HUES48 (cell line): ENCODE data around the gene ASAP3.
A peak's percentile ranks its signal among the peaks of the same experiment; 100 is the strongest.

ENCODE experiments used
- H3K27ac ChIP-seq: one replicate; pipeline ENCODE4 v1.7.0; 2013; ENCODE audit warnings: low read depth, low read length, inconsistent platforms
- H3K27me3 ChIP-seq: 2 replicates; pipeline ENCODE4 v1.6.1; 2013; ENCODE audit warnings: mild to moderate bottlenecking, low read length; ENCODE audit not compliant: control insufficient read depth, insufficient read depth
- H3K36me3 ChIP-seq: 2 replicates; pipeline ENCODE4 v1.6.1; 2013; ENCODE audit warnings: low read length; ENCODE audit not compliant: control insufficient read depth, insufficient read depth
- H3K4me1 ChIP-seq: 2 replicates; pipeline ENCODE4 v1.6.1; 2013; ENCODE audit warnings: mild to moderate bottlenecking, low read length; ENCODE audit not compliant: control insufficient read depth, insufficient read depth
- H3K4me3 ChIP-seq: 2 replicates; pipeline ENCODE4 v1.5.1; 2013; ENCODE audit warnings: mild to moderate bottlenecking, low read depth, low read length
- H3K9ac ChIP-seq: 2 replicates; pipeline ENCODE4 v1.6.1; 2013; ENCODE audit warnings: mild to moderate bottlenecking, low read depth, low read length, moderate library complexity
- H3K9me3 ChIP-seq: 2 replicates; pipeline ENCODE4 v1.6.1; 2013; ENCODE audit warnings: low read length; ENCODE audit not compliant: control insufficient read depth, insufficient read depth

The ASAP3 gene

GRCh38 chr1:23428136-23428905, 55.7 kb downstream of the ASAP3 start:
- Histone ChIP-seq H3K36me3 (peaks cover 50% of the 10 kb centered on the region), H3K27ac (no peak overlapping the region), H3K4me3 (no peak overlapping the region), H3K4me1 (peaks cover 2% of the 10 kb centered on the region; the same call in 1 of the 2 replicates), H3K9me3 (no peaks in the 10 kb centered on the region), H3K27me3 (peaks cover 52% of the 10 kb centered on the region), H3K9ac (no peak overlapping the region)

- Histone ChIP-seq H3K36me3 (peaks cover 43% of the 10 kb centered on the region), H3K27me3 (peaks cover 60% of the 10 kb centered on the region), H3K4me3 (no peak overlapping the region), H3K27ac (no peak overlapping the region), H3K9me3 (no peaks in the 10 kb centered on the region), H3K9ac (no peak overlapping the region), H3K4me1 (peaks cover 3% of the 10 kb centered on the region; the same call in 1 of the 2 replicates)
Measured at GRCh38 chr1:23427550-23427949, 56.4 kb downstream of the ASAP3 start.

DNA sequence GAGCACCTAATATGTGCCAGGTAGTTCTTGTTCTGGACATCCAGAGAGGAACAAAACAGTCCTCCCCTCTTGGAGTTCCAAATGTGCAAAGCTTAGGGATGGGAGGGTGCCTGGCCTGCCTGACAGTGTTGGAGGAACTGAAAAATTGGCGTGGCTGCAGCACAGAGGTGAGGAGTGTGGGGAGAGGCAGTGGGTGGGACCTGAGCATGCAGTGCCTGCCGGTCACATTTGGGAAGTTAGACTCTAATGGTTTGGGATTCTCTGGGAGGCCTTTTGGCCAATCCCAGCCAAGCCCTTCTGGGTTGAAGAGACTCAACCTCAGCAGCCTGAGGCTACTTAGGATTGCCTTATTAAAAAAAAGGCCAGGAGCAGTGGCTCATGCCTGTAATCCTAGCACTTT, 57.2 kb downstream of the ASAP3 start:
- Histone ChIP-seq H3K4me1 (peaks cover 3% of the 10 kb centered on the region; the same call in 1 of the 2 replicates), H3K27me3 (peaks cover 67% of the 10 kb centered on the region), H3K4me3 (no peak overlapping the region), H3K9me3 (no peaks in the 10 kb centered on the region), H3K36me3 (peaks cover 37% of the 10 kb centered on the region), H3K9ac (no peak overlapping the region), H3K27ac (no peak overlapping the region)

DNA sequence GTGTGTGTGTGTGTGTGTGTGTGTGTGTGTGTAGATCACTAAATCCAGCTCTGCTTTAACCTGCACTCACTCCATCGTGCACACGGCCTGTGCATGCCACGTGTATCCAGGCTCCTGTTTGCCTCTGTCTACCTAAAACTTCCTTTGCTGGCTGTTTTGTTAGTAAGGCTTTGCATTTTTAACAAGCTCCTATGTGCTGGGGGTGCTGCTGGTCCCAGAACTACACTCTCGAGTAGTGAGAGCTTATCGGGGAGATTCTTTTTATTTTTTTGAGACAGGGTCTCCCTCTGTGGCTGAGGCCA, 58.8 kb downstream of the ASAP3 start:
- Histone ChIP-seq H3K9me3 (no peaks in the 10 kb centered on the region), H3K9ac (no peak overlapping the region), H3K27me3 (peaks cover 84% of the 10 kb centered on the region), H3K36me3 (peaks cover 21% of the 10 kb centered on the region; the same call in 1 of the 2 replicates), H3K27ac (no peak overlapping the region), H3K4me1 (peaks cover 3% of the 10 kb centered on the region; the same call in 1 of the 2 replicates), H3K4me3 (peak overlapping the region; percentile 48)

GRCh38 chr1:23424293-23425192, 59.4 kb downstream of the ASAP3 start, which contains the start of gene TCEA3:
Gene TCEA3, minus strand, starts transcription at chr1:23424748. Its CDS starts 115 bp downstream, at chr1:23424633.
- Histone ChIP-seq H3K4me3 (peak within 1 kb of the TSS; percentile 48), H3K9ac (no peak within 1 kb of the TSS), H3K36me3 (peaks cover 15% of the 10 kb centered on the region; the same call in 1 of the 2 replicates), H3K9me3 (no peaks in the 10 kb centered on the region), H3K27me3 (peaks cover 90% of the 10 kb centered on the region), H3K27ac (no peak within 1 kb of the TSS), H3K4me1 (peaks cover 3% of the 10 kb centered on the region; the same call in 1 of the 2 replicates)

- Histone ChIP-seq H3K27ac (no peak overlapping the region), H3K9me3 (no peaks in the 10 kb centered on the region), H3K27me3 (peaks cover 99% of the 10 kb centered on the region), H3K36me3 (peaks cover 7% of the 10 kb centered on the region; the same call in 1 of the 2 replicates), H3K4me1 (peaks cover 7% of the 10 kb centered on the region; the same call in 1 of the 2 replicates), H3K9ac (no peak overlapping the region), H3K4me3 (peak overlapping the region; percentile 47; the same call in 1 of the 2 replicates)
Measured at GRCh38 chr1:23423415-23424292, 60.3 kb downstream of the ASAP3 start.

- peaks cover 100% of the 10 kb centered on the region for H3K27me3 ChIP-seq
- H3K4me3 ChIP-seq, result no peak overlapping the region
- peaks cover 7% of the 10 kb centered on the region; the same call in 1 of the 2 replicates for H3K36me3 ChIP-seq
- peaks cover 7% of the 10 kb centered on the region; the same call in 1 of the 2 replicates for H3K4me1 ChIP-seq
- H3K9ac ChIP-seq, result no peak overlapping the region
- H3K27ac ChIP-seq, result no peak overlapping the region
- no peaks in the 10 kb centered on the region for H3K9me3 ChIP-seq
Measured at GRCh38 chr1:23422941-23423340, 61.0 kb downstream of the ASAP3 start.

DNA sequence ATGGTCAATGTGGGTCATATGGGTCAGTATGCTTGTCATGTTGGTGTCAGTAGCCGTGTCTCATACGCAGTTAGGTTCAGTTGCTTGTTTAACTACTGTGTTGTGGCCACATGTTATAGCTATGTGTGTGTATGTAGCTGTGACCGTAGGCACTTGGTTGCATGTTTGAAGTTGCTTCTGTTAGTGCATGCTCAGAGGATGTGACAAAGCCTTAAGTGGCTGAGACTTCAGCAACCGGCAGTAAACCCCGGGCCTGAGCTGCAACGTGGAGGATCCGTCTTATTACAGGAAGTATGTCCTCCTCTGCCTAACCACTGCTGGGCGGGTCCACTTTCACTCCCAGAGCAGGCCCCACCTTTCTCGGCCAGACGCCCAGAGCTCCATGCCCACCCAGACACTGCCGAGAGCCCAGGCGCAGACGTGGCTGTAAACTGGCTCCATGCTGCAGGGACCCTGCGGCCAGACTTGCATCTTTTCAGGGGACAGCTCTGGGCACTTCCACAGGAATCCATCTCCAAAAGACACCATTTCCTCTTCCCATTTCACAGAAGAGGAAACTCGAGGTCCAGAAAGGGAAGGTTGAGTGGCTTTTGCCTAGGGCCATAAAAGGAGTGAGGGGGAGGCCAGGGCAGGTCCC, 61.6 kb downstream of the ASAP3 start:
- Histone ChIP-seq H3K4me3 (no peak overlapping the region), H3K9ac (no peak overlapping the region), H3K36me3 (peaks cover 7% of the 10 kb centered on the region; the same call in 1 of the 2 replicates), H3K27me3 (peaks cover 100% of the 10 kb centered on the region), H3K4me1 (peaks cover 7% of the 10 kb centered on the region; the same call in 1 of the 2 replicates), H3K9me3 (no peaks in the 10 kb centered on the region), H3K27ac (no peak overlapping the region)

GRCh38 chr1:23421753-23422240, 62.2 kb downstream of the ASAP3 start:
- no peak overlapping the region for H3K27ac ChIP-seq
- no peaks in the 10 kb centered on the region for H3K9me3 ChIP-seq
- H3K4me1 ChIP-seq, result peaks cover 7% of the 10 kb centered on the region; the same call in 1 of the 2 replicates
- no peak overlapping the region for H3K9ac ChIP-seq
- H3K4me3 ChIP-seq, result no peak overlapping the region
- peaks cover 7% of the 10 kb centered on the region; the same call in 1 of the 2 replicates for H3K36me3 ChIP-seq
- peaks cover 100% of the 10 kb centered on the region for H3K27me3 ChIP-seq
